GM21529 (cell line): ENCODE results near the gene GUCY2F.

Experiments used
- ATAC-seq: cut with Tn5 transposase; IDR thresholded peaks from one replicate; pipeline ENCODE4 v1.9.1; 2021; ENCODE audit not compliant: unreplicated experiment

The GUCY2F gene

DNA sequence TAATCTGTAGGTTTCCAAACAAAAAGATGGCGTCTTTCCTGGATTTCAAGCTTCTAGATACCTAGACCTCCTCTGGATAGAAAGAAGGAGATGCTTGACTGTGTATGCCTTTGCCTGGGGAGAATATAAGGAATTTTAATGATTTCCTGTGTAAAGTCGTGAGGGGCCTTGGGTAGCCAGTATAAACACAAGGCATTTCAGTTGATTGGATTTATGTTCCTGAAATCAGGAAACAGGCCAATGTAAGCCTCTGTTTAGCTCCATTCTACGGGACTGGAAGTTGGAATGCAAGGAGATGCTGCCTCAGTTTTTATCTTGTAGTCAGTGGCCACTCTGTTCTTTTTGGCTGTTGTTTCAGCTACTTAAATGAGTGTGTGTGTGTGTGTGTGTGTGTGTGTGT is 137.2 kb downstream of the GUCY2F start:
- ATAC-seq: no peak

DNA sequence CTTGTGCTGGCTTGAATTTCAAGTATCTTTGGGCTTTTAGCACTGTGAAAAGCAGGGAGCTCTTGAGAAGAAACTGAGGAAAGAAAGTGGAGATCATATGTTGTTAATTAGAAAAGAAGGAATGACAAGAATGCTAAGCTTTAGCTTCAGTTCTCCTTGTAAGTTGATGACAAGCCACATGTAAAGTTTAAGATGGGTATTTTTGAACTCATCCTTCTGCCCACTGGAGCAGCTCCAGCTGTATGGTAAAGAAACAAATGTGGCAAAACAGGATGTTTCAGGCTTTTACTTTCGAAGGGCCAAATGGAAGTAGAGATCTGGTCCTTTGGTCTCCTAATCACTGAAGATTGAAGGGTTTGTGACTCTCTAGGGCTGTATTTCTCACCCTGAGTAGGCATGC is 137.8 kb downstream of the GUCY2F start:
- ATAC-seq: no peak

DNA sequence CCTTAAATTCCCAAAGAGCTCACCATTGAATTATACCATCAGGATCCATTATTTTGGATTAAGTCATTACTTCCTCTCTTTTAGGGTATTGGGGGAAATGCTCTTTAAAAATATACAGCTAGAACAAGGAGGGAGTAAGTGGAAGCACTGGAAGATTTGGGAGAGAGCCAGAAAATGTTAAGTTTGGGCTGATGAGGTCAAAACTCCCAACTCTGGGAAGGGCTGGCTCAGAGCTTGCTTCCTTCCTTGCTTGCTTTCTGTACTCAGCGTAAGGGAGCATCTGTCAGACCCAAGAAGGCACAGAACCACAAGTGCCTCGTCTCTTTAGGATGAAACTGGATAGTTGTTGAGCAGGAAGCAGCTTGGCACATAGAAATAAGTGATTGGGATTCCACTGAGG is 138.2 kb downstream of the GUCY2F start:
- ATAC-seq: no peak

GRCh38 chrX:109336141-109336540 is 145.7 kb downstream of the GUCY2F start:
- no peak for ATAC-seq

DNA sequence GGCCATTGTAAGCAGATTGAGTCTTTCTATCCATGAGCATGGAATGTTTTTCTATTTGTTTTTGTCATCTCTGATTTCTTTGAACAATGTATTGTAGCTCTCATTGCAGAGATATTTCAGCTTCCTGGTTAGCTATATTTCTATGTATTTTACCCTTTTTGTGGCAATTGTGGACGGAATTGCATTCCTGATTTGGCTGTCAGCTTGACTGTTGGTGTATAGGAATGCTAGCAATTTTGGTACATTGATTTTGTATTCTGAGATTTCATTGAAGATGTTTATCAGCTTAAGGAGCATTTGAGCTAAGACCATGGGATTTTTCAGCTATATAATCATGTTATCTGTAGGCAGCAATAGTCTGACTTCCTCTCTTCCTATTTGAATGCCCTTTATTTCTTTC is 154.6 kb downstream of the GUCY2F start:
- no peak for ATAC-seq
